ENCODE results near the gene SPOCK1. TPM values are rescaled to one million over a fixed set of nuclear protein-coding genes. Genes with fewer than 3 reads are reported as not detected.
"Not testable (repeated sequence)": the region's sequence is repeated elsewhere in the genome, so short reads cannot be mapped to it uniquely, and the experiment has no call there.

The SPOCK1 gene
- total RNA-seq, 2 experiments from 2014 or later = 0.42 TPM; not detected in 1

- no peak for DNase-seq
- no peaks in the 10 kb centered on the region for H3K27me3 Mint-ChIP-seq (ENCODE audit: low read depth)
- no peaks in the 10 kb centered on the region for H3K36me3 Mint-ChIP-seq (ENCODE audit: low read depth)
- intact Hi-C loops (cut with micrococcal nuclease) = no loop called here
- H3K4me1 Mint-ChIP-seq (ENCODE audit: low read depth) = no peaks in the 10 kb centered on the region
- CTCF ChIA-PET = no interaction called here
- no peak overlapping the region for H3K27ac Mint-ChIP-seq
- no peaks in the 10 kb centered on the region for H3K9me3 Mint-ChIP-seq
- H3K4me3 Mint-ChIP-seq = no peak overlapping the region
Observed at GRCh38 chr5:136957428-136957827, 541.7 kb downstream of the SPOCK1 start.

- H3K27me3 Mint-ChIP-seq (ENCODE audit: low read depth); H3K9me3 Mint-ChIP-seq; H3K36me3 Mint-ChIP-seq (ENCODE audit: low read depth); intact Hi-C loops (cut with micrococcal nuclease); DNase-seq; H3K4me3 Mint-ChIP-seq; H3K27ac Mint-ChIP-seq; H3K4me1 Mint-ChIP-seq (ENCODE audit: low read depth); CTCF ChIA-PET: not testable (repeated sequence)
Observed at GRCh38 chr5:136954142-136954541, 545.0 kb downstream of the SPOCK1 start.

GRCh38 chr5:136953346-136954069 lies 545.6 kb downstream of the SPOCK1 start:
- H3K4me3 Mint-ChIP-seq; DNase-seq; intact Hi-C loops (cut with micrococcal nuclease); H3K9me3 Mint-ChIP-seq; H3K4me1 Mint-ChIP-seq (ENCODE audit: low read depth); H3K36me3 Mint-ChIP-seq (ENCODE audit: low read depth); CTCF ChIA-PET; H3K27me3 Mint-ChIP-seq (ENCODE audit: low read depth); H3K27ac Mint-ChIP-seq: not testable (repeated sequence)

- intact Hi-C loops (cut with micrococcal nuclease) = no loop called here
- Mint-ChIP-seq H3K27ac (no peak overlapping the region), H3K9me3 (peaks cover 4% of the 10 kb centered on the region), H3K4me3 (no peak overlapping the region), H3K4me1 (ENCODE audit: low read depth) (no peaks in the 10 kb centered on the region), H3K36me3 (ENCODE audit: low read depth) (no peaks in the 10 kb centered on the region), H3K27me3 (ENCODE audit: low read depth) (no peaks in the 10 kb centered on the region)
- DNase-seq = no peak
- CTCF ChIA-PET = no interaction called here
Observed at GRCh38 chr5:136927571-136927970, 571.6 kb downstream of the SPOCK1 start.

- Mint-ChIP-seq H3K9me3 (no peaks in the 10 kb centered on the region), H3K4me1 (ENCODE audit: low read depth) (no peaks in the 10 kb centered on the region), H3K27me3 (ENCODE audit: low read depth) (no peaks in the 10 kb centered on the region), H3K36me3 (ENCODE audit: low read depth) (no peaks in the 10 kb centered on the region), H3K27ac (no peak overlapping the region), H3K4me3 (no peak overlapping the region)
- intact Hi-C loops (cut with micrococcal nuclease) = no loop called here
- DNase-seq = no peak
- CTCF ChIA-PET = no interaction called here
Observed at GRCh38 chr5:136926073-136926472, 573.1 kb downstream of the SPOCK1 start.

Other genes starting within 250 kb of the SPOCK1 start
- gene KLHL3, start 236.8 kb upstream of the SPOCK1 start, total RNA-seq = 1 to 10 TPM; 1.7 to 2.0 TPM